VCaP (cell line): ENCODE data around the gene PHF19.

ENCODE experiments used
- H3K27ac ChIP-seq: fragments of 450-650 bp; 2 replicates; pipeline ENCODE4 v1.5.1; 2017
- TF ChIP-seq, protein P1 (sequence below): fragments of 450-650 bp; conservative IDR thresholded peaks from 2 replicates; pipeline ENCODE4 v1.5.1; 2017; ENCODE audit warnings: mild to moderate bottlenecking, moderate library complexity

PHF19 gene

DNA sequence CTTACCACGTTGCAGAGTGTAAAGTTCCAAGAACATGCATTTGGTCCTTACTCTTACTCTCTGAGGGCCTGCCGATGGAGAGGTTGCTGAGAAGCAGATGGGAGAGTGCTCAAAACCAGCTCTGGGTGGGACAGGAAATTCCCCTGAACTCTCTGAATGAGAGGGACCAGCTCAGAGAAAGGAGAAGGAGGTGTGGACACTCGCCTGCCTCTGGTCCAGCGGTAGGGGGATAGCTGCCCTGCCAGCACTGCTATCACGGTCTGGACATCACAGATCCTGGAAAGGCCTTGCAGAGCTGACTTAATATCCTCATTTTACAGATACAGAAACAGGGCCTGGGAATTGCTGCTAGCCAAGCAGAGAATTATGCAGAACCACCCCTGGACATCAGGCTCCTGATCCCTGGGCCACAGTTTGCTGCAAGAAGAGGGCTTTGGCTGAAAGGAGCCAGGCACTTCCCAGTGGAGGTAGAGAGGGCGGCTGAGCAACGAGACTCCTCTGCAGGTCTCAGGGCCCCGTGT lies 44.7 kb upstream of the PHF19 start:
- H3K27ac ChIP-seq: peak overlapping the region; percentile 19; the same call in 1 of the 2 replicates
- TF ChIP-seq, protein P1, sequence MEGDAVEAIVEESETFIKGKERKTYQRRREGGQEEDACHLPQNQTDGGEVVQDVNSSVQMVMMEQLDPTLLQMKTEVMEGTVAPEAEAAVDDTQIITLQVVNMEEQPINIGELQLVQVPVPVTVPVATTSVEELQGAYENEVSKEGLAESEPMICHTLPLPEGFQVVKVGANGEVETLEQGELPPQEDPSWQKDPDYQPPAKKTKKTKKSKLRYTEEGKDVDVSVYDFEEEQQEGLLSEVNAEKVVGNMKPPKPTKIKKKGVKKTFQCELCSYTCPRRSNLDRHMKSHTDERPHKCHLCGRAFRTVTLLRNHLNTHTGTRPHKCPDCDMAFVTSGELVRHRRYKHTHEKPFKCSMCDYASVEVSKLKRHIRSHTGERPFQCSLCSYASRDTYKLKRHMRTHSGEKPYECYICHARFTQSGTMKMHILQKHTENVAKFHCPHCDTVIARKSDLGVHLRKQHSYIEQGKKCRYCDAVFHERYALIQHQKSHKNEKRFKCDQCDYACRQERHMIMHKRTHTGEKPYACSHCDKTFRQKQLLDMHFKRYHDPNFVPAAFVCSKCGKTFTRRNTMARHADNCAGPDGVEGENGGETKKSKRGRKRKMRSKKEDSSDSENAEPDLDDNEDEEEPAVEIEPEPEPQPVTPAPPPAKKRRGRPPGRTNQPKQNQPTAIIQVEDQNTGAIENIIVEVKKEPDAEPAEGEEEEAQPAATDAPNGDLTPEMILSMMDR: no peak

- H3K27ac ChIP-seq: peak overlapping the region; percentile 19; the same call in 1 of the 2 replicates
- TF ChIP-seq, protein P1: no peak
Measured at GRCh38 chr9:120920806-120921178, 43.8 kb upstream of the PHF19 start.

DNA sequence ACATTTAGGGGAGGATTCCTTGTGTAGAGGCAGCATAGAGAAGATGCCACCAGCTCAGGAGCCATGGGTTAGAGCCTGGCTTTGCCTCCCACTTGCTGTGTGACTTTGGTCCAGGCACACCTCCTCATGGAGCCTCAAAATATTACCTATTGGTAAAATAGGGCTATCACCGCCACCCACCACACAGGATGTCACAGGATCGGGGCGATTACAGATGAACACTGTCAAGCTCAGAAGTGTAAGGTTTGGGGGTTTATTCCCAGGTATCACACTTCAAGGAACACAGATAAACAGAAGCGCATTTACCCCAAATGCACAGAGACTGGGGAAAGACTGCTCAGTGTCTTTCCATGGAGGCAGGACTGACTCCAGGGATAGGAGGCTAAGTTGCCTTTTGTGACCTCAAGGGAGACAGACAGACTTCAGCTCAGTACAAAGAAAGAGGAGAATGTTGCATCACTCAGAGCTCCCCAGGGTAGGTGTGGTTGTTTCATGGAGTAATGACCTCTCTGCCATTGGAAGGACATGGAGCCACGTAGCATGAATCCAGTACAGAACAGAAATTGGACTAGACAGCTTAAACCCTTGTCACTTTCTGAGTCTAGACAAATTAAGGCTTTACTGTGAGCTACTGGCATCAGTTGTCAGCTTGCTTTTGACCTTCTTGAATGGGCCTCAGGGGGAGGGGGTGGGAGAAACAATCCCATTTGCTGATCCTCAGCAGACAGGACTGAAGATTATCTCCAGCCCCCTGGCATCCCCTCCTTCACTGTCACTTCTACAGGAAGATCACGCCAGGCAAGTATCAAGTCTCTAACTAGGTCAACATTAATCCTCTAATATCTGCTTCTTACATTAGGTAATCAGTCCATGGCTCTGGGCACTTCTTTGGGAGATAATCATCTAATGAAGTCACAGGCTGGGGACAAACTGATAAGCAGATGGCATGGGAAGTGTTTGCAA lies 43.1 kb upstream of the PHF19 start:
- H3K27ac ChIP-seq: peak overlapping the region; percentile 19; the same call in 1 of the 2 replicates

GRCh38 chr9:120918931-120919842 lies 42.2 kb upstream of the PHF19 start:
- peak overlapping the region; percentile 19; the same call in 1 of the 2 replicates for H3K27ac ChIP-seq
- TF ChIP-seq, protein P1: no peak

More for the DNA sequence above, 43.1 kb upstream of the PHF19 start:
- TF ChIP-seq, protein P1: no peak

- H3K27ac ChIP-seq: peak overlapping the region; percentile 74; the same call in 1 of the 2 replicates
- TF ChIP-seq, protein P1: no peak
Measured at GRCh38 chr9:120917929-120918762, 41.2 kb upstream of the PHF19 start.

DNA sequence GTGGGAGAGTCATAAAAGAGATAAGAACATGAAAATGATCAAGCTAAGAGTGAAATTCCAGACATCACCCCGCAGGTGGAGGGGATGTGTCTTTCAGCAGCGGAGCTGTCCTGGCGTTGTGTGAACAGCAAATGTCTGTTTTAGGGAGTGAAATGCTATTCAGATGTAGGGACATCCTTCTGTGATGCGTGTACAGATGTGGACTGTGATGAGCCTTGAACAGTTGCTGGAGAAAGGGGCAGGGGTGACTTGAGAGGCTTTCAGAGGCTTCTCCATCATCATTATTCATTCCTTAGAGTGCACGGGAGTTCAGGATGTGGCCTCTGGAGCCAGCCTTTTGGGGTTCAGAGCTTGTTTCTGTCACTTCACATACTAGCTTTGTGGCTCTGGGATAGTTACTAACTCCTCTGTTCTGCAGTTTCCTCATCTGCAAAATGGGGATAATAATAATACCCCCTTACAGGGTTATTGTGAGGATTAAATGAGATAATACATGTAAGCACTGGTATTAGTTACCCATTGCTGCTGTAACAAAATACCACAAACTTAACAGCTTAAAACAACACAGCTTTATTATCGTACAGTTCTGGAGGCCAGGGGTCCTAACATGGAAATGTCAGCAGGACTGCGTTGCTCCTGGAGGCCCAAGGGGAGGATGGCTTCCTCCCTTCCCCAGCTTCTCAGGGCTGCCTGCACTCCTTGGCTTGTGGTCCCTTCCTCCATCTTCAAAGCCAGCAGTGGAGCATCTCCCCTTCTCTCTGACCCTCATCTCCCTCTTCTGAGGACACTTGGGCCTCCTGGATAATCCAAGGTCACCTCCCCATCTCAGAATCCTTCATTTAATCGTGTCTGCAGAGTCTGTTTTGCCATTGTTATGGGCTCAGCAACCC lies 40.2 kb upstream of the PHF19 start:
- peak overlapping the region; percentile 74 for H3K27ac ChIP-seq

More for the DNA sequence above, 40.2 kb upstream of the PHF19 start:
- TF ChIP-seq, protein P1: no peak
